ENCODE data around the gene CEMIP2.

CEMIP2 gene

DNA sequence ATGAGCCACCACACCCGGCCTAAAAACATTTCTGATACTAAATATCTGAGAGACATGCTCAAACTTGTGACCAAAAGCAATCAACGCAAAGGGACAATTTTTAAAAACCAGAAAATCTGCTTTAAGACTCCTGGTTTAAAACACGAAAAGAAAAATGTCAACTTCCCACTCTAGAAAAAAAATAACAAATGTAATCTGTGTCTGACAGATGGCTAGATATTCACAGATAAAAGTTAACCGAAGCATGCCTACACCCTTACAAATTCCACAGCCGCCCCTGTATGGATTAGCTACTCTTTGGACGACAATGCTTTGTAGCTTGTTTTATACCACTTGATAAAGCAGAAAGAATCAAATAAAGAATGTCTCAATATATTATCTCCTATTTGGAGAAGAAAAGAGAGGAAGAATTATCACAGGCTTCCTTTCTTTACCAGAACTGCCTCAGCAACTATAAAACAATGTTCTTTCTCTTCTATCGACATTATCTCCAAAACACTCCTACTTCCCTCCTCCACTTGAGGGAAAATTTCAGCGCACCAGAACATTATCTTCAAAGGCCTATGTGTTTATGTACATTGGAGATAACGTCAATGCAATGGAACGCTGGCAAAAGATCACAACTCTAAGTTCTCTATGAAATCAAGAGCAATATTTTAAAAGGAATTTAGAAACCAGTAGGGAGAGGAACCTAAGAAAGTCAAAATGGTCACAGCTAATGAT, 26.2 kb downstream of the CEMIP2 start:
- Histone ChIP-seq H3K36me3 (ENCODE audit: insufficient read depth, low read length) (no peaks in the 10 kb centered on the region), H3K4me3 (no peak overlapping the region), H3K9ac (ENCODE audit: insufficient read length) (no peak overlapping the region), H3K9me3 (ENCODE audit: low read depth, low read length) (no peaks in the 10 kb centered on the region), H3K27ac (no peak overlapping the region)
- DNase-seq (ENCODE audit: low read depth, low spot score), result no peak
- no peak for TF ChIP-seq FOXP2 (optimal IDR thresholded peaks at IDR 0.05; ENCODE audit: control extremely low read depth, extremely low read length, insufficient read depth)

DNA sequence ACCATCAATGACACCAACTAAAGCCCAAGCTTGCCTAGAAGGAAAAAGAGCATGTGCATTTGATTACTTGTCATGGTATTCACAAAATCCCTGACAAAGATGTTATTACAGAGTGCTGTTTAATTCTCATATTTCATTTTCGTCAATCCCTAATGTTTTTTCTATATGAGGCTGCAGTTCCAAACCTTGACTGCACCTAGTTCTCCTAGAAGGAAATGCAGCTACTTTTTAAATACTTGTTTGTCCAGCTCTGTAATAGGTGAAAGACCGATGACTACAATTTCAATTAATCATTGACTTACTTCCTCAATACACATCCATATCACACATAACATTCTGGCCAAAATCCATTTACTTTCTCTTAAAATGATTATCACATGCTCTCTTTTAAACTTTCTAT, 28.1 kb downstream of the CEMIP2 start:
- DNase-seq (ENCODE audit: low read depth, low spot score), result no peak
- H3K4me3 ChIP-seq, result no peak overlapping the region
- TF ChIP-seq POLR2AphosphoS5 (IDR thresholded peaks at IDR 0.05; ENCODE audit: borderline replicate concordance, low read depth, low read length) (no peak), EZH2 (IDR thresholded peaks at IDR 0.05) (no peak), FOXP2 (optimal IDR thresholded peaks at IDR 0.05; ENCODE audit: control extremely low read depth, extremely low read length, insufficient read depth) (no peak)
- no peaks in the 10 kb centered on the region for H3K36me3 ChIP-seq (ENCODE audit: insufficient read depth, low read length)
- H3K9me3 ChIP-seq (ENCODE audit: low read depth, low read length), result no peaks in the 10 kb centered on the region
- no peak overlapping the region for H3K27ac ChIP-seq
- H3K9ac ChIP-seq (ENCODE audit: insufficient read length), result no peak overlapping the region

DNA sequence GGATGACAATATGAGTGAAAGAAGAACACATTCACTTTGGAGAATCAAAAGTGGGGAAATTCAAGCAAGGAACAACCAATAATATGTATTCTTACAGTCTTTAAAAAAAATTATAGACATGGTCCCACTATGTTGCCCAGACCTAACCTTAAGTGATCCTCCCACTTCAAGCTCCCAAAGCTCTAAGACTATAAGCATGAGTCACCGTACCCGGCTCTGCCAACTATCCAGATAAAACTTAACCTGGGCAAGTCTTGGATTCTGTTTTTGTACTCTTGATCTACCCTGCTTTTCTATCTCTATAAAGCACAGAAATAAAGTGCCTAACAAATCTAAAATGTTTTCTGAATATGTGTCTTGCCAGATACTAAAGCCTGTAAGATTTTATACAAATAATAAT, 30.9 kb downstream of the CEMIP2 start:
- H3K27ac ChIP-seq, result no peak overlapping the region
- DNase-seq (ENCODE audit: low read depth, low spot score), result no peak
- H3K9ac ChIP-seq (ENCODE audit: insufficient read length), result no peak overlapping the region
- H3K36me3 ChIP-seq (ENCODE audit: insufficient read depth, low read length), result no peaks in the 10 kb centered on the region
- no peak overlapping the region for H3K4me3 ChIP-seq
- H3K9me3 ChIP-seq (ENCODE audit: low read depth, low read length), result no peaks in the 10 kb centered on the region
- no peak for TF ChIP-seq EZH2 (IDR thresholded peaks at IDR 0.05)
- no peak for TF ChIP-seq FOXP2 (optimal IDR thresholded peaks at IDR 0.05; ENCODE audit: control extremely low read depth, extremely low read length, insufficient read depth)
- TF ChIP-seq POLR2AphosphoS5 (IDR thresholded peaks at IDR 0.05; ENCODE audit: borderline replicate concordance, low read depth, low read length), result no peak

DNA sequence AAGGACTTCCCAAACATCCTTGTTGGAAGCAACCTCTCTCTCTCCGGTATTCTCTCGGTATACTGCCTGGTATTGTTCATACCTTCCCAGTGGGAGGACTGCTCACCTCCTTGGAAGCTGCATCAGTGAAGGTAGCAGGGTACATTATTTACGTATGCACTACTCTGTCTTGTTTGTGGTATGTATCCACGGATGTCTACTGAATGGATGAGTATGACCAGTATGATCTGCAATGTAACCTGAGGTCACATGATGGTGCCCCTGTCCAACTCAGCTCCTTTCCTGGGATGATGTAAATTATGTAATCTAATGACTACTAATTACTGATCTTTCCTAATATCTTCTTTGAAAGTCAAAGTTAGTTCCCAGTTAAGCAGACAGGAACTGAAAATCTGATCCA, 32.1 kb downstream of the CEMIP2 start:
- DNase-seq (ENCODE audit: low read depth, low spot score), result no peak
- no peak for TF ChIP-seq EZH2 (IDR thresholded peaks at IDR 0.05)
- no peak for TF ChIP-seq FOXP2 (optimal IDR thresholded peaks at IDR 0.05; ENCODE audit: control extremely low read depth, extremely low read length, insufficient read depth)
- no peak for TF ChIP-seq POLR2AphosphoS5 (IDR thresholded peaks at IDR 0.05; ENCODE audit: borderline replicate concordance, low read depth, low read length)
- Histone ChIP-seq H3K9ac (ENCODE audit: insufficient read length) (no peak overlapping the region), H3K36me3 (ENCODE audit: insufficient read depth, low read length) (no peaks in the 10 kb centered on the region), H3K9me3 (ENCODE audit: low read depth, low read length) (no peaks in the 10 kb centered on the region), H3K27ac (no peak overlapping the region), H3K4me3 (no peak overlapping the region)

DNA sequence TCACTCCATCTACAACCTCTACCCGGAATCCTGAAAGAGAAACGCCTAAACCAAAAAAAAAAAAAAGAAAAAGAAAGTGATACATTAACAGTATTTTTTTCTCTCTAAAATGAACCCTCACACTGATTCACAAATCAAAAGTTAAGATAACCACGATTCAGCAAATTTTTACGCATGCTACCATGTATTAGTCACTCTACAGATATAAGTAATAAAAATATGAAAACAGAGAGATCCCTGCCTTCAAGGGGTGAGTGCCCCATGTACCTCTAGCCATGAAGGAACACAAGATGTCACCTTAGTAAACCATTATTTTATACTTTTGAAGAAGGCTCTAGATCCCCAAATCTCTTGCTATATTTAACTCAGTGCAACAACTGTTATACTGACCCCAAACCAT, 33.4 kb downstream of the CEMIP2 start:
- TF ChIP-seq FOXP2 (optimal IDR thresholded peaks at IDR 0.05; ENCODE audit: control extremely low read depth, extremely low read length, insufficient read depth) (no peak), EZH2 (IDR thresholded peaks at IDR 0.05) (no peak), POLR2AphosphoS5 (IDR thresholded peaks at IDR 0.05; ENCODE audit: borderline replicate concordance, low read depth, low read length) (no peak)
- H3K9ac ChIP-seq (ENCODE audit: insufficient read length), result no peak overlapping the region
- DNase-seq (ENCODE audit: low read depth, low spot score), result no peak
- H3K27ac ChIP-seq, result no peak overlapping the region
- no peaks in the 10 kb centered on the region for H3K36me3 ChIP-seq (ENCODE audit: insufficient read depth, low read length)
- no peak overlapping the region for H3K4me3 ChIP-seq
- H3K9me3 ChIP-seq (ENCODE audit: low read depth, low read length), result no peaks in the 10 kb centered on the region

DNA sequence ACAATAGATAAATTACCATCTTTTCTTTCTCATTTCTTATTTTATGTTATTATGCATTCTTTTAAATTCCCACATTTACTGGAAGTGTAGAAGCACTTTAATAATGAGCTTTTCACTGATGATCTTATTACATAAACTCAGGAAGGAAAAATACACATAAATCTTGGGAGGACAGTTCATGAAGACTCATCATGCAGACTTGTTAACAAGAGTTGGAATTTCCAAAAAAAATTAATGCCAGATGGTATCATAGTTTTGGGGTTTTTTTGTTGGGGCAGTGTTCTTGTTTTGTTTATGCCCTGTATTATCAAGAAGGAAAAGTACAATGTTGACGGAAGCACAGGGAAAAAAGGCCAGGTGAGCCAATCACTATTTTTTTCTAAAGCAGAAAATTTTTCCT, 35.1 kb downstream of the CEMIP2 start:
- DNase-seq (ENCODE audit: low read depth, low spot score), result no peak
- H3K36me3 ChIP-seq (ENCODE audit: insufficient read depth, low read length), result no peaks in the 10 kb centered on the region
- peak overlapping the region; percentile 71 for H3K4me3 ChIP-seq
- H3K9me3 ChIP-seq (ENCODE audit: low read depth, low read length), result no peaks in the 10 kb centered on the region
- H3K9ac ChIP-seq (ENCODE audit: insufficient read length), result peak overlapping the region; percentile 28
- H3K27ac ChIP-seq, result peak overlapping the region; percentile 86
- no peak for TF ChIP-seq EZH2 (IDR thresholded peaks at IDR 0.05)
- TF ChIP-seq FOXP2 (optimal IDR thresholded peaks at IDR 0.05; ENCODE audit: control extremely low read depth, extremely low read length, insufficient read depth), result no peak
- no peak for TF ChIP-seq POLR2AphosphoS5 (IDR thresholded peaks at IDR 0.05; ENCODE audit: borderline replicate concordance, low read depth, low read length)

DNA sequence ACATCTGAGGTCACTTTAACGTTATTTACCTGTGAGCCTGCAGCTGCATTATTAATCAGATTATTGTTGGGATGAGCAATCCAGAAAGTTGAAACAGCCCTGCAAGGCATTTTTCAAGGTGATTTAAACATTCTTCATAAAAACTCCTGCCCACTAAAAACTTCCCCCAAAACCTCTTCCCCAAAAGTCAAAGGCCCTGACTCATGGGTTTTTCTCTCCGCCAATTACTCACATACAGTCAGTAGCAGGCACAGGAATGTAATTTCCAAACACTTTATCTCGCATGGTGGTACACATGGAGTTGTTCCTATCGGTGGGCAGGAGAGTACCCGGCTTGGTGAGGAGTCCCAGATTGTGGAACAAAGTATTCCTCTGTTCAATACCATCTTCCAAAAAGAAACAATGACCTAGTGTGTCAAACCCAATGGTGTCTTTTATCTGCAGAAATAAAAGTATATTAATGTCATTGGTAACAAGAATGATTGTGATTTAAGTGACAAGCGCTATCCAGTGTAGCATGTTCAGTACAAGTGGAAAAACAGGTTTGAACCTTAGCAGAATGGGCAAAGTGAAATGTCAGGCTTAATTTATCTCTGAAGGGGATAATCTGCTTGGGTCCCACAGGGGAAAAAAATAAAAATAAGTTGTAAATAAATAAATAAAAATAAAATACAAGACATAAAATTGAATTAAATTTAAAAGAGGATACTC, 38.3 kb downstream of the CEMIP2 start:
- H3K27ac ChIP-seq, result no peak overlapping the region
- H3K9ac ChIP-seq (ENCODE audit: insufficient read length), result no peak overlapping the region
- TF ChIP-seq POLR2AphosphoS5 (IDR thresholded peaks at IDR 0.05; ENCODE audit: borderline replicate concordance, low read depth, low read length) (no peak), FOXP2 (optimal IDR thresholded peaks at IDR 0.05; ENCODE audit: control extremely low read depth, extremely low read length, insufficient read depth) (no peak), EZH2 (IDR thresholded peaks at IDR 0.05) (no peak)
- no peak for DNase-seq (ENCODE audit: low read depth, low spot score)
- no peak overlapping the region for H3K4me3 ChIP-seq
- no peaks in the 10 kb centered on the region for H3K9me3 ChIP-seq (ENCODE audit: low read depth, low read length)
- 0 out of 2 replicates have a peak, but pooled peaks cover 3% of the 10 kb centered on the region for H3K36me3 ChIP-seq (ENCODE audit: insufficient read depth, low read length)

DNA sequence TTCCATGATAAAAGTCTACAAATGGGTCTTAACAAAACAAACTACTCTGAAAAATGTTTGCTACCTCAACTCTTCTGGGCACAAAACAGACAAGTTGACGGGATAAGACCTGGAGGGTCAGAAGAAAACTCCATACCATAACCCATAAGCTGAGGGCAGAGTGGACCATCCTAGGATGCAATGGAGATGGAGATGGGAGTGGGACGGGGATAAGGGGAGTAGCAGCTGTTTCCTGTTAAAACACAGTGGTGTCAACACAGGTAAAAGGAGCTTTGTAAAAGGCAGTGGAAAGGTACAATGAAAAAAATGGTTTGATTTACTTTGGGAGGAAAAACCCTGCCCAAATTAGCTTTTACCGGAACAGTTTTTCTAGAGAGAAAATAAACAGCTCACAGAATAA, 41.6 kb downstream of the CEMIP2 start:
- TF ChIP-seq FOXP2 (optimal IDR thresholded peaks at IDR 0.05; ENCODE audit: control extremely low read depth, extremely low read length, insufficient read depth), result no peak
- TF ChIP-seq EZH2 (IDR thresholded peaks at IDR 0.05), result no peak
- TF ChIP-seq POLR2AphosphoS5 (IDR thresholded peaks at IDR 0.05; ENCODE audit: borderline replicate concordance, low read depth, low read length), result no peak
- Histone ChIP-seq H3K27ac (no peak overlapping the region), H3K4me3 (no peak overlapping the region), H3K9me3 (ENCODE audit: low read depth, low read length) (no peaks in the 10 kb centered on the region), H3K9ac (ENCODE audit: insufficient read length) (no peak overlapping the region), H3K36me3 (ENCODE audit: insufficient read depth, low read length) (0 out of 2 replicates have a peak, but pooled peaks cover 6% of the 10 kb centered on the region)
- DNase-seq (ENCODE audit: low read depth, low spot score), result no peak
